ENCODE results near the gene PRCP. TPM values are rescaled to one million over a fixed set of nuclear protein-coding genes. Genes with fewer than 3 reads are reported as not detected.

PRCP gene
- total RNA-seq, 4 donors from 2014 or later, result 7.1 to 17.8 (median 9.5) TPM

DNA sequence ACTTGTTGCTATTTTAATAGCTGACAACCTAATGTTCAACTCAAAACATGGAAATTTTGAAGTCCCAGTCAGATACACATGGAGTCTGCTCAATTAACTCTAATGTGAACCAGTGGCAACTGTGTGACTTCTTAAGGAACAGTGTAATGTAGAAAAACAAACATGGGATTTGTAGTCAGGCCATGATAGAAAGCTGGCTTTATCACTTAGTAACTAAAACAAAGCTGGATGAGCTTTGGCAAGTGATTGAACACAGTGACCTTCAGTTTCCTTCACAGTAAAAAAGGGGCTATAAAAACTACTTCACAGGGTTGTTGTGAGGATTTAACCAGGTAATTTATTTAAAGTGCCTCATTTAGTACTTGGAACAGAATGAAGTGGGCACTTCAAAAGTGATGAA, 62.6 kb downstream of the PRCP start:
- H3K36me3 ChIP-seq, result peaks cover 0 to 13% of the 10 kb centered on the region in 2 donors
- no peak overlapping the region for H3K27ac ChIP-seq
- no peak overlapping the region for H3K4me3 ChIP-seq
- no peaks in the 10 kb centered on the region for H3K9me3 ChIP-seq
- H3K4me1 ChIP-seq, result peaks cover 0 to 21% of the 10 kb centered on the region in 2 donors
- no peak for TF ChIP-seq CTCF (IDR thresholded peaks at IDR 0.05 in 4 of 5, conservative IDR thresholded peaks at IDR 0.05 in 1 of 5)
- TF ChIP-seq POLR2A (IDR thresholded peaks at IDR 0.05), result no peak
- H3K27me3 ChIP-seq, result no peaks in the 10 kb centered on the region
- in situ Hi-C loops (cut with MboI; ENCODE audit: low sequenced_read_pairs in 4 of 4) (no loop called here), intact Hi-C loops (cut with DNase I; ENCODE audit: low total_unique reads) (no loop called here)
- DNase-seq, result no peak
- no peak for ATAC-seq

DNA sequence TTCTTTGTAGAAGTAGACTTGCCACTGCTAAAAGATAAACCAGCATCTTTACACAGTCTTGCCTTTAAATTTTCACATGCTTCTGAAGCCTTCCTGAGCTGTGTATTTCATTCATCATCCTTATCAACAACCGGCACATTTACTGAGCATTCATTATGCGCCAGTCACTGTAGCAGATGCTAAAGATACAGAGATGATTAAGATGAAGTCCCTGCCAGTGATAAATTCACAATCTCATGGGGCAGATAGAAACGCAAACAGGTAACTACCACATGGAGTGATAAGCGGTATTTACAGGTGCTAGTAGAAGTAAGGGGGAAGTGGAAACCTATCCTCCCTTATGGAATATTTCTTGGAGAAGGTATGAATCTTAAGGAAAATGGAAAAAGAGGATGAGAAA, 67.2 kb downstream of the PRCP start:
- no peak for TF ChIP-seq POLR2A (IDR thresholded peaks at IDR 0.05)
- no peak for TF ChIP-seq CTCF (IDR thresholded peaks at IDR 0.05 in 4 of 5, conservative IDR thresholded peaks at IDR 0.05 in 1 of 5)
- no peaks in the 10 kb centered on the region for H3K4me1 ChIP-seq
- H3K4me3 ChIP-seq, result no peak overlapping the region
- in situ Hi-C loops (cut with MboI; ENCODE audit: low sequenced_read_pairs in 4 of 4) (no loop called here), intact Hi-C loops (cut with DNase I; ENCODE audit: low total_unique reads) (no loop called here)
- H3K27ac ChIP-seq, result no peak overlapping the region
- no peaks in the 10 kb centered on the region for H3K27me3 ChIP-seq
- no peaks in the 10 kb centered on the region for H3K9me3 ChIP-seq
- H3K36me3 ChIP-seq, result peaks cover 0 to 9% of the 10 kb centered on the region in 2 donors
- DNase-seq (no peak), ATAC-seq (no peak)

DNA sequence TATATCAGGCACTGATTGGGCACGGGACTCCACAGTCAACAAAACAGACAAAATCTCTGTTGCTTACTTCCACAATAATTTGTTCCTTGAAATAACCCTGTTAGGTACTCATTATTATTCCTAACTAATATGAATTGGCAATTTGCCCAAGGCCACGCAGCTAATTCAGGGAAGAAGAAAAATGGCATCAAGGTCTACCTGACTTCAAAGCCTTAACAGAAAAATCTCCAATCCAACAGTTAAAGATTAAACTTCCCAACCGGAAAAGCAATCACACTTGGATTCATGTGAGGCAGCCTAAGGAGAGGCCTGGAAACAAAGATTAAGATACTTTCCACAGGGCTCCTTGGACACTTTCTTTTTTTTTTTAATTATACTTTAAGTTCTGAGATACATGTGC, 68.9 kb downstream of the PRCP start:
- no peaks in the 10 kb centered on the region for H3K27me3 ChIP-seq
- DNase-seq, result no peak
- ATAC-seq, result no peak
- peaks cover 0 to 8% of the 10 kb centered on the region in 2 donors for H3K36me3 ChIP-seq
- H3K9me3 ChIP-seq, result no peaks in the 10 kb centered on the region
- H3K27ac ChIP-seq, result no peak overlapping the region
- intact Hi-C loops (cut with DNase I; ENCODE audit: low total_unique reads), result no loop called here
- no peak for TF ChIP-seq CTCF (IDR thresholded peaks at IDR 0.05 in 4 of 5, conservative IDR thresholded peaks at IDR 0.05 in 1 of 5)
- TF ChIP-seq POLR2A (IDR thresholded peaks at IDR 0.05), result no peak
- H3K4me1 ChIP-seq, result no peaks in the 10 kb centered on the region
- no peak overlapping the region for H3K4me3 ChIP-seq
- in situ Hi-C loops (cut with MboI; ENCODE audit: low sequenced_read_pairs in 4 of 4), result no loop called here

DNA sequence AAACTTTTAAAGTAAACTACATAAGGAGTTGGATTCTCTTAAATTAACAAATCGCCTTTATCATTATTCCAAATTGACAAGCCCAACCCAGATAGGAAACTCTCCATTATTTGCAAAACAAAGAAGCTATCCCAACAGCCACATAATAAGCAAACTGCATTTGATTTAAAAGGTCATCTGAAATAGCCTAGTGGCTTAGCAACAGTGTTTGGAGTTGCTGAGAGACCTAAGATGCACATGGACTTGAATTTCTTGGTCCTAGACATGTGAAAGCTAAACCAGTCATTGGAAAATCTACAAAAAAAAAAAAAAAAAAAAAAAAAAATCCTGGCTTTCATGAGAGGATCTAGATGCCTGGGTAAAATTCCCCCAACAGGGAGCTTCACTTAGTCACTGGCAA, 69.5 kb downstream of the PRCP start:
- intact Hi-C loops (cut with DNase I; ENCODE audit: low total_unique reads), result no loop called here
- no peak for TF ChIP-seq POLR2A (IDR thresholded peaks at IDR 0.05)
- TF ChIP-seq CTCF (IDR thresholded peaks at IDR 0.05 in 4 of 5, conservative IDR thresholded peaks at IDR 0.05 in 1 of 5), result no peak
- Histone ChIP-seq H3K4me1 (no peaks in the 10 kb centered on the region), H3K4me3 (no peak overlapping the region), H3K27ac (no peak overlapping the region), H3K9me3 (no peaks in the 10 kb centered on the region), H3K36me3 (peaks cover 0 to 8% of the 10 kb centered on the region in 2 donors), H3K27me3 (no peaks in the 10 kb centered on the region)
- ATAC-seq, result no peak
- DNase-seq, result no peak
- in situ Hi-C loops (cut with MboI; ENCODE audit: low sequenced_read_pairs in 4 of 4), result no loop called here

DNA sequence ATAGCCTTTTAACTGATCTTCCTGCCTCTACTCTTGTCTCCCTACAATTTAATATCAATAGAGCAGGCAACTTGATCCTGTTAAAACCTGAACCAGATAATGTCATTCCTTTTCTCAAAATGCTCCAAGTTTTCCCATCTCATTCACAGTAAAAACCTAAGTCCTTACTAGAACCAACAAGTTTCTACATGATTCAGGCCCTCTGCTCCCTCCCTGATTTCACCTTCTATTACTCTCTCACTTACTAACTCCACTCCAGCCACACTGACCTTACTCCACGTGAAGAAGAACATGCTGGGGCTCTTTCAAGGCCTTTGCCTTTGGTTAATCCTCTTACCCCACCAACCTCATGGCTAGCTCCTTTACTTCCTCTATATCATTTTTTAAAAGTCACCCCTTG, 71.1 kb downstream of the PRCP start:
- Histone ChIP-seq H3K27me3 (no peaks in the 10 kb centered on the region), H3K9me3 (no peaks in the 10 kb centered on the region), H3K4me3 (no peak overlapping the region), H3K36me3 (peaks cover 0 to 9% of the 10 kb centered on the region in 2 donors), H3K4me1 (no peaks in the 10 kb centered on the region), H3K27ac (no peak overlapping the region)
- TF ChIP-seq POLR2A (IDR thresholded peaks at IDR 0.05) (no peak), CTCF (IDR thresholded peaks at IDR 0.05 in 4 of 5, conservative IDR thresholded peaks at IDR 0.05 in 1 of 5) (no peak)
- no peak for DNase-seq
- intact Hi-C loops (cut with DNase I; ENCODE audit: low total_unique reads), result no loop called here
- no peak for ATAC-seq
- in situ Hi-C loops (cut with MboI; ENCODE audit: low sequenced_read_pairs in 4 of 4), result no loop called here
